NB4 (cell line): ENCODE measurements around the gene ARHGAP28.

Source experiments
- CTCF ChIP-seq: IDR thresholded peaks from one replicate; pipeline ENCODE4 v1.5.1; 2012; ENCODE audit warnings: low read depth, low read length
- MAX ChIP-seq: IDR thresholded peaks from 2 replicates; pipeline ENCODE4 v1.6.1; 2011; ENCODE audit warnings: low read depth, low read length
- MYC ChIP-seq: IDR thresholded peaks from 2 replicates; pipeline ENCODE4 v1.6.1; 2011; ENCODE audit warnings: low read depth, low read length
- POLR2A ChIP-seq: IDR thresholded peaks from 2 replicates; pipeline ENCODE4 v1.6.1; 2011; ENCODE audit warnings: mild to moderate bottlenecking; ENCODE audit not compliant: insufficient read length; ENCODE audit errors: extremely low read depth

GRCh38 chr18:6755107-6755506 lies 25.6 kb downstream of the ARHGAP28 start:
- no peak for TF ChIP-seq CTCF
- TF ChIP-seq POLR2A: no peak
- no peak for TF ChIP-seq MAX
- no peak for TF ChIP-seq MYC
